ENCODE results near the gene PNRC2.

- TF ChIP-seq CTCF (IDR thresholded peaks at IDR 0.05) (no peak), POLR2A (IDR thresholded peaks at IDR 0.05) (no peak)
Observed at GRCh38 chr1:23995431-23995837, 35.8 kb downstream of the PNRC2 start.

Data from lower leg skin (tissue), 3 donors.